K562 (cell line): Measurements from ENCODE around the gene LCNL1. TPM values are rescaled to one million over a fixed set of nuclear protein-coding genes. Genes with fewer than 3 reads are reported as not detected.

ENCODE experiments used
- ATAC-seq: fragments of 200-7000 bp; cut with Tn5 transposase; 3 replicates; pipeline ENCODE4 v1.9.1; 2020; ENCODE audit warnings: moderate library complexity
- BruUV-seq: library from RNA; stranded (reverse); fragments of 400-500 nt; replicated peaks from 2 replicates; lab custom pipeline; 2021; lab: Mats Ljungman, UMichigan
- CTCF ChIA-PET: fragments of 300-600 bp; formaldehyde crosslinking; extraction: SDS; loops from one replicate; lab custom pipeline; 2021; ENCODE audit warnings: low intra/inter-chr PET ratio; lab: Yijun Ruan, JAX
- POLR2A ChIA-PET: fragments of 300-600, 350-650 bp; sonication (Branson Sonifier 250); formaldehyde crosslinking; extraction: SDS; loops from one replicate; lab custom pipeline; 2021; ENCODE audit warnings: antibody characterized with exemption, inconsistent platforms; lab: Yijun Ruan, JAX
- DNase-seq, 4 experiments: peaks; one replicate each; pipeline versions ENCODE4 v3.0.0 to v3.0.0-alpha.2; 2011 to 2018; ENCODE audit warnings: low spot score in 3 of 4, mixed read lengths in 3 of 4; ENCODE audit errors: extremely low read depth in 1 of 4
- FAIRE-seq: peaks from 2 replicates; lab custom pipeline; 2011; peaks lifted over from hg19 to GRCh38; lab: Jason Lieb, UNC
- H2AFZ ChIP-seq: 2 replicates; pipeline ENCODE4 v1.6.0; 2011; ENCODE audit warnings: low read depth, low read length, control low read depth, inconsistent platforms
- H3K27ac ChIP-seq: fragments of 200-600 bp; 3 replicates; pipeline ENCODE4 v1.8.0; 2011; ENCODE audit warnings: low read depth, mild to moderate bottlenecking, control low read depth, inconsistent platforms, low read length, moderate library complexity, mixed read lengths; ENCODE audit errors: extremely low read depth
- H3K27me3 ChIP-seq, 2 experiments: fragments of 300-600 bp in 1 of 2; 2 replicates in 1 of 2; 3 replicates in 1 of 2; pipeline versions ENCODE4 v1.6.0 to v1.8.0; 2011; ENCODE audit warnings: inconsistent platforms in 2 of 2, low read length in 2 of 2, mild to moderate bottlenecking in 1 of 2, mixed read lengths in 1 of 2, moderate library complexity in 1 of 2; ENCODE audit not compliant: control insufficient read depth in 2 of 2, insufficient read depth in 2 of 2
- H3K36me3 ChIP-seq: fragments of 300-600 bp; 3 replicates; pipeline ENCODE4 v1.8.0; 2011; ENCODE audit warnings: mild to moderate bottlenecking, low read length, inconsistent platforms; ENCODE audit not compliant: control insufficient read depth, insufficient read depth
- H3K4me1 ChIP-seq, 2 experiments: fragments of 200-600 bp in 1 of 2; replicated peaks in 1 of 2; 2 replicates in 1 of 2; 3 replicates in 1 of 2; pipeline versions ENCODE4 v1.5.1 to v1.8.0; 2011; ENCODE audit warnings: inconsistent platforms in 2 of 2, low read length in 2 of 2, mild to moderate bottlenecking in 1 of 2, mixed read lengths in 1 of 2, moderate library complexity in 1 of 2; ENCODE audit not compliant: control insufficient read depth in 2 of 2, insufficient read depth in 2 of 2
- H3K4me2 ChIP-seq: 2 replicates; pipeline ENCODE4 v1.6.1; 2011; ENCODE audit warnings: low read length, control low read depth, inconsistent platforms, mixed read lengths; ENCODE audit not compliant: insufficient read depth
- H3K4me3 ChIP-seq: fragments of 200-600 bp; sonication (generic), shearing (Covaris generic); 2 replicates; pipeline ENCODE4 v1.5.1; 2016; ENCODE audit warnings: control low read depth, inconsistent platforms
- H3K79me2 ChIP-seq: fragments of 200-600 bp; 3 replicates; pipeline ENCODE4 v1.8.0; 2011; ENCODE audit warnings: low read length, inconsistent platforms; ENCODE audit not compliant: control insufficient read depth, insufficient read depth
- H3K9ac ChIP-seq, 2 experiments: 2 replicates each; pipeline versions ENCODE4 v1.6.0 to v1.6.1; 2011; ENCODE audit warnings: low read depth in 2 of 2, low read length in 2 of 2, control low read depth in 1 of 2, inconsistent platforms in 1 of 2, mild to moderate bottlenecking in 1 of 2, mixed read lengths in 1 of 2; ENCODE audit not compliant: insufficient read depth in 1 of 2
- H3K9me1 ChIP-seq: one replicate; pipeline ENCODE4 v1.6.0; 2011; ENCODE audit warnings: inconsistent platforms, mild to moderate bottlenecking, low read length, moderate library complexity; ENCODE audit not compliant: control insufficient read depth, insufficient read depth
- H3K9me3 ChIP-seq: replicated peaks from 2 replicates; pipeline ENCODE4 v1.5.1; 2011; ENCODE audit warnings: low read depth, low read length, inconsistent platforms; ENCODE audit not compliant: control insufficient read depth, insufficient read depth
- H4K20me1 ChIP-seq: replicated peaks from 2 replicates; pipeline ENCODE4 v1.6.1; 2011; ENCODE audit warnings: low read length, inconsistent platforms, mixed read lengths; ENCODE audit not compliant: control insufficient read depth, insufficient read depth
- RUNX1 ChIP-seq: sonication (generic); IDR thresholded peaks from 2 replicates; pipeline ENCODE4 v1.6.1; 2016; ENCODE audit warnings: antibody characterized with exemption, low read depth
- ZNF24 ChIP-seq: fragments of 450-650 bp; IDR thresholded peaks from 2 replicates; pipeline ENCODE4 v1.6.1; 2016
- WGBS: fragments of 100-300 bp; shearing (Covaris generic); methylation state at CpG from one replicate; pipeline ENCODE4 v1.1.6; 2016; ENCODE audit warnings: low coverage, mixed read lengths; ENCODE audit not compliant: insufficient coverage; ENCODE audit errors: missing lambda C conversion rate; 5-methylcytosine and 5-hydroxymethylcytosine counted together
- in situ Hi-C: fragments of 300-500 bp; cut with MboI; formaldehyde crosslinking; loops from 4 replicates; pipeline ENCODE4 v1.15.0; 2018; ENCODE audit warnings: inconsistent platforms, mixed read lengths
- intact Hi-C: fragments of 100-400 bp; cut with micrococcal nuclease; formaldehyde crosslinking; loops from 2 replicates; pipeline ENCODE4 v1.14.2; 2022
- polyA plus RNA-seq, 8 experiments: library from polyadenylated mRNA; depleted of rRNA in 4 of 8; stranded (reverse) in 5 of 8; unstranded in 3 of 8; fragments of >200 nt; fragmentation: Nextera tagmentation in 2 of 8; fragmentation: Illumina TruSeq in 1 of 8; extraction: Ambion mirVana in 2 of 8; extraction: Trizol in 1 of 8; gene quantifications; 2 replicates each; pipeline versions ENCODE4 v1.2.1 to v1.2.3, GENCODE V29; 2011 to 2014; ENCODE audit warnings: inconsistent platforms in 1 of 8, missing spikeins in 1 of 8
- total RNA-seq, 7 experiments: library from RNA; depleted of rRNA in 6 of 7; stranded (reverse); fragments of >200 nt in 6 of 7; fragmentation: Illumina TruSeq in 2 of 7; extraction: Trizol in 2 of 7; gene quantifications; 2 replicates each; pipeline versions ENCODE4 v1.2.1 to v1.2.3, GENCODE V29; 2011 to 2021; ENCODE audit warnings: low replicate concordance in 1 of 7
- TF ChIP-seq, protein P1 (sequence below): sonication (generic); formaldehyde crosslinking; IDR thresholded peaks from 2 replicates; pipeline ENCODE4 v1.4.0; 2020; ENCODE audit warnings: mild to moderate bottlenecking, missing genetic modification reagents

LCNL1 gene
- total and polyA plus RNA-seq, 9 of the 15 experiments (the other 6 are each of a cell fraction or from before 2014, with no cell fraction given), result 0.04 to 0.16 (median 0.04) TPM; not detected in 4

DNA sequence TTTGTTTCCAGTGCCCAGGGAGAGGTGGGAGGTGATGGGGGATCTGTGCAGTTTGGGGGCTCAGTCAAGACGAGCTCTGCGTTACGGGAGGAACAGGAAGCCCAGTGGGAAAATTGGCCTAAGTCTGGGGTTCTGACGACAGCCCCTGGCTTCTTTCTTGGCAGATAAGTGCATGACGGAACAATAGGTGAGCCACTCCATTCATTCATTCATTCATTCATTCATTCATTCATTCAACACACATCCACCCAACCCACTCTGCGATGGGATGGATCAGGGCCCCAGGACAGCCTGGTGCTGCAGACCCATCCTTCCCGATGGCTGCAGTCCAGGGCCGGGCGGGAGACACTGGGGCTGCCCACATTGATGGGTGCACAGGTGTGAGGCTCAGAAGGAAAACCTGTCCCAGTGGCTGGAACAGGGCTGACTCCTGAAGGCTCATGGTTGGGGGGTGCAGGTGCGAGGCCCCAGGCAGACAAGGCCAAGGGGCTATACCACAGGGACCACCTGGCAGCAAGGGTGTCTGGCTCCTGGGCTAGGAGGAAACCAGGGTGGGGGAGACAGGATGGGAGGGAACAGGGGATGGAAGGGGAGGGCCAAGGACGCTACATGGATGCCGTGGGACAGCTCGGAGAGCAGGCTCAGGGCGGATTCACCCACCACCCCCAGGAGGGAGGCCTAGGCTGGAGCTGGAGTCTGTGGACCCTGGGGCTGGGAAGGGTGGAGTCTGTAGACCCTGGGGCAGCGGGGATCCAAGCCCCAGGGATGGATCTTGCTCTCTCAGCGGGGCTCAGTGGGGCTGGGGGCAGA, 1.9 kb upstream of the LCNL1 start:
- TF ChIP-seq RUNX1 (no peak), ZNF24 (peak; percentile 98)
- TF ChIP-seq, protein P1, sequence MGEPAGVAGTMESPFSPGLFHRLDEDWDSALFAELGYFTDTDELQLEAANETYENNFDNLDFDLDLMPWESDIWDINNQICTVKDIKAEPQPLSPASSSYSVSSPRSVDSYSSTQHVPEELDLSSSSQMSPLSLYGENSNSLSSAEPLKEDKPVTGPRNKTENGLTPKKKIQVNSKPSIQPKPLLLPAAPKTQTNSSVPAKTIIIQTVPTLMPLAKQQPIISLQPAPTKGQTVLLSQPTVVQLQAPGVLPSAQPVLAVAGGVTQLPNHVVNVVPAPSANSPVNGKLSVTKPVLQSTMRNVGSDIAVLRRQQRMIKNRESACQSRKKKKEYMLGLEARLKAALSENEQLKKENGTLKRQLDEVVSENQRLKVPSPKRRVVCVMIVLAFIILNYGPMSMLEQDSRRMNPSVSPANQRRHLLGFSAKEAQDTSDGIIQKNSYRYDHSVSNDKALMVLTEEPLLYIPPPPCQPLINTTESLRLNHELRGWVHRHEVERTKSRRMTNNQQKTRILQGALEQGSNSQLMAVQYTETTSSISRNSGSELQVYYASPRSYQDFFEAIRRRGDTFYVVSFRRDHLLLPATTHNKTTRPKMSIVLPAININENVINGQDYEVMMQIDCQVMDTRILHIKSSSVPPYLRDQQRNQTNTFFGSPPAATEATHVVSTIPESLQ (CRISPR knock-in tag), result no peak
- Histone ChIP-seq H3K9me3 (no peaks in the 10 kb centered on the region), H2AFZ (no peak overlapping the region), H3K4me1 (peaks cover 9 to 92% of the 10 kb centered on the region in 2 experiments; a peak in 4 of 5 replicates), H3K27ac (no peak overlapping the region), H3K79me2 (no peaks in the 10 kb centered on the region), H3K36me3 (no peaks in the 10 kb centered on the region), H3K9ac (peak overlapping the region in 1 of 2 experiments; percentile 85; a peak in 2 of 4 replicates), H4K20me1 (no peaks in the 10 kb centered on the region), H3K9me1 (no peaks in the 10 kb centered on the region), H3K4me3 (no peak overlapping the region), H3K27me3 (no peaks in the 10 kb centered on the region), H3K4me2 (no peak overlapping the region)
- in situ Hi-C loops, result no loop called here
- FAIRE-seq (no peak), ATAC-seq (no peak), DNase-seq (no peak)
- POLR2A ChIA-PET, result interaction anchor here (0.5 to 0.9 kb wide), 3 partner anchors 12 to 646 kb away, joined by 3 to 5 read pairs (median 3); no protein-coding TSS in a partner anchor
- intact Hi-C loops, result no loop called here
- CTCF ChIA-PET, result no interaction called here
- BruUV-seq, result no TSS peak
- 63% methylated on average over 14 of the region's 16 CpGs for WGBS
